ENCODE measurements around the gene PECR. TPM values are rescaled to one million over a fixed set of nuclear protein-coding genes. Genes with fewer than 3 reads are reported as not detected.

Gene PECR
- total RNA-seq, 4 donors from 2014 or later: 44.6 to 85.6 (median 54.3) TPM

DNA sequence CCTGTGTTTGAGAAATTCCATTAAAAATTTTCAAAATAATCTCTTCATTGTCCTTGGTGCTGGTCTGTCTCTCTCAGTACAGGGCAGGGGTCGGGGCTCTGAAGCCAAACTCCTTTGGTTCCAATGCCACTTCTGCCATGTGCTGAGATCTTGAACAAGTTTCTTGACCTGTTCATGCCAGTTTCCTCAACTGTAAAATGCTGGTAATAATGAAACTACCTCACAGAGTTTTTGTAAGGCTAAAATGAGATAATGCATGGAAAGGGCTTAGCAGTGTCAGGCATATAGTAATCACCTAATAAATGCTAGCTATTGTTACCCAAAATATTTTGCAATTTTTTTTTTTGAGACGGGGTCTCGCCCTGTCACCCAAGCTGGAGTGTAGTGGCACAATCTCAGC lies 51.4 kb downstream of the PECR start:
- H3K27me3 ChIP-seq: no peaks in the 10 kb centered on the region
- no peaks in the 10 kb centered on the region for H3K4me1 ChIP-seq
- peaks cover 0 to 13% (median 0%) of the 10 kb centered on the region in 3 donors for H3K36me3 ChIP-seq
- no peak for DNase-seq
- no peaks in the 10 kb centered on the region for H3K9me3 ChIP-seq
- H3K4me3 ChIP-seq: no peak overlapping the region
- TF ChIP-seq POLR2A (IDR thresholded peaks at IDR 0.05): no peak
- TF ChIP-seq, protein P1, sequence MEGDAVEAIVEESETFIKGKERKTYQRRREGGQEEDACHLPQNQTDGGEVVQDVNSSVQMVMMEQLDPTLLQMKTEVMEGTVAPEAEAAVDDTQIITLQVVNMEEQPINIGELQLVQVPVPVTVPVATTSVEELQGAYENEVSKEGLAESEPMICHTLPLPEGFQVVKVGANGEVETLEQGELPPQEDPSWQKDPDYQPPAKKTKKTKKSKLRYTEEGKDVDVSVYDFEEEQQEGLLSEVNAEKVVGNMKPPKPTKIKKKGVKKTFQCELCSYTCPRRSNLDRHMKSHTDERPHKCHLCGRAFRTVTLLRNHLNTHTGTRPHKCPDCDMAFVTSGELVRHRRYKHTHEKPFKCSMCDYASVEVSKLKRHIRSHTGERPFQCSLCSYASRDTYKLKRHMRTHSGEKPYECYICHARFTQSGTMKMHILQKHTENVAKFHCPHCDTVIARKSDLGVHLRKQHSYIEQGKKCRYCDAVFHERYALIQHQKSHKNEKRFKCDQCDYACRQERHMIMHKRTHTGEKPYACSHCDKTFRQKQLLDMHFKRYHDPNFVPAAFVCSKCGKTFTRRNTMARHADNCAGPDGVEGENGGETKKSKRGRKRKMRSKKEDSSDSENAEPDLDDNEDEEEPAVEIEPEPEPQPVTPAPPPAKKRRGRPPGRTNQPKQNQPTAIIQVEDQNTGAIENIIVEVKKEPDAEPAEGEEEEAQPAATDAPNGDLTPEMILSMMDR (IDR thresholded peaks at IDR 0.05): no peak
- no peak overlapping the region for H3K27ac ChIP-seq

DNA sequence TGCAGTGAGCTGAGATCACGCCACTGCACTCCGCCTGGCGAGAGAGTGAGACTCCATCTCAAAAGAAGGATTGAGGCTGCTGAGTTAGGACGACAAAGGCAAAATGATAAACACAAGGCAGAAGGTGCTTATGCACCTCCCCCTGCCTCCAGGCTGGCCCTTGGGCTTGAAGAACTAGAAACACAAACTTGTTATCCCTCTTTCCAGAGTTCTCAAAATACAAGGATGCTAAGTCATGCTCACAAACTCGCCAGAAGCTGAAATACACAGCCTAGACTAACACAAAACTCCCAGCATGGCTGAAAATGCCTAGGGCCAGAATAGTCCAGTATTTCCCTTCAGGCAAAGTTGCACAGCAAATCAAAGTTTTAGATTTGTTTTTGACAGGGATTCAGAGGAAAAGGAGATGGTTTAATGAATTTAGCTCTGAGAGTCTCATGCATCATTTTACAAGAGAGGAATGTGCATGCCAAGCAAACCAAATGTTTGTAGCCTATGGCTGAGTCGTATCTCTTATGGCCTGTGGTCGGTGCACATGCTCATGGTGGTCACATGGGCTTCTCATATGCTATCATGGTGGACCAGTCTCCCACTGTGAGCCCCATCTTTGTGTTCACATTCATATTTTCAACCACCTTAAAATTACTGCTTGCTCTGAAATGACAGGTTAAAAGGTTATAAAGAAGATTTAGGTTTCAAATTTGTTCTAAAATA lies 52.0 kb downstream of the PECR start:
- no peaks in the 10 kb centered on the region for H3K9me3 ChIP-seq
- H3K4me3 ChIP-seq: no peak overlapping the region
- peaks cover 0 to 13% (median 0%) of the 10 kb centered on the region in 3 donors for H3K36me3 ChIP-seq
- no peaks in the 10 kb centered on the region for H3K4me1 ChIP-seq
- no peak overlapping the region for H3K27ac ChIP-seq
- no peaks in the 10 kb centered on the region for H3K27me3 ChIP-seq
- DNase-seq: no peak
- TF ChIP-seq POLR2A (IDR thresholded peaks at IDR 0.05): no peak
- TF ChIP-seq, protein P1 (IDR thresholded peaks at IDR 0.05): no peak

DNA sequence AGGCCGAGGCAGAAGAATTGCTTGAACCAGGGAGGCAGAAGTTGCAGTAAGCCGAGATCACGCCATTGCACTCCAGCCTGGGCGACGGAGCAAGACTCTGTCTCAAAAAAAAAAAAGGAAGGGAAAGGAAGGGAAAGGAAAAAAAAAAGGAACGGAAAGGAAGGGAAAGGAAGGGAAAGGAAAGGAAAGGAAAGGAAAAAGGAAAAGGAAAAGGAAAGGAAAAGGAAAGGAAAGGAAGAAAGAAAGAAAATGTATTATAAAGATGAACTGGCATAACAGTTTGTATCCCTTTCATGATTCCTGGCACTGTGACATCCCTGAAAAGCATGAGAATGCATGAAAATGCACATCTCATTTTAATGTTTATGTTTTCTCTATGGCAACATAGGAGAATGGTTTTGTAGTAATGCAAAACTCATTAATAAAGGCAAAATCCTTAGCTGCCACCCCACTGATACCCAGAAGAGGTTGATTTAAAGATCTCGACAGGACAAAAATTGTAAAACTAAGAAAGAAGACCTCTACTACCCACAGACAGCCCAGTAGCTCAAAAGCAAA lies 56.8 kb downstream of the PECR start:
- Histone ChIP-seq H3K27ac (no peak overlapping the region), H3K9me3 (no peaks in the 10 kb centered on the region), H3K4me1 (no peaks in the 10 kb centered on the region), H3K36me3 (peaks cover 0 to 13% (median 0%) of the 10 kb centered on the region in 3 donors), H3K4me3 (no peak overlapping the region), H3K27me3 (no peaks in the 10 kb centered on the region)
- no peak for TF ChIP-seq POLR2A (IDR thresholded peaks at IDR 0.05)
- TF ChIP-seq, protein P1 (IDR thresholded peaks at IDR 0.05): no peak
- DNase-seq: no peak

DNA sequence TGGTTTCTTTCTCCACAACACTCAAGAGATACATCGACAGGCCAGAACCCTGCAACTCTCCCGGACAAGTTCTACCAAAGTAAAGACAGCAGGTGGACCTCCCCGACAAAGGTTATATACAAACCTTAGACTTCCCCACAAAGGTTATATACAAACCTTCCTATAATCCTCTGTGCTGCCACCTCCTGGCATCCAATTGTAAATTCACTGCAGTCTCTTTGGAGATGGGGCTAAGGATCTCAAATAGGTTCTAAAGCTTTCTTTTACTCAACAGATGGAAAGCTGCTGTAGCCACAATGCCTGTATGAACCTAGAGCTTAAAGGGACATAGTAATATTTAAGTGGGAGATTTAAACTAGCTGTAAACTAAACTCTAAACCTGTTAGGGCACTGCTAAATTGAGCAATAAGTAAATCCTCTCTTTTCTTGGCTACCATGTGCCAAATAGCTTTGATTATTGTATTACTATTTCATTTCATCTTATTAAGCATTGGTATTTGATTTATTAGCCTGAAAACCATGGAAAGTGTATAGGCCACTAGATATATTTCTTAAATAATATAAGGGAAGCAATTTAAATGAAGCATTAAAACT lies 58.5 kb downstream of the PECR start:
- no peak overlapping the region for H3K4me3 ChIP-seq
- no peak overlapping the region for H3K27ac ChIP-seq
- peak in 2 of 3 donors; percentile 55 to 71 for DNase-seq
- H3K9me3 ChIP-seq: no peaks in the 10 kb centered on the region
- no peaks in the 10 kb centered on the region for H3K4me1 ChIP-seq
- H3K27me3 ChIP-seq: no peaks in the 10 kb centered on the region
- TF ChIP-seq, protein P1 (IDR thresholded peaks at IDR 0.05): peak; percentile 37 to 67 (median 60)
- no peak for TF ChIP-seq POLR2A (IDR thresholded peaks at IDR 0.05)
- no peaks in the 10 kb centered on the region for H3K36me3 ChIP-seq

DNA sequence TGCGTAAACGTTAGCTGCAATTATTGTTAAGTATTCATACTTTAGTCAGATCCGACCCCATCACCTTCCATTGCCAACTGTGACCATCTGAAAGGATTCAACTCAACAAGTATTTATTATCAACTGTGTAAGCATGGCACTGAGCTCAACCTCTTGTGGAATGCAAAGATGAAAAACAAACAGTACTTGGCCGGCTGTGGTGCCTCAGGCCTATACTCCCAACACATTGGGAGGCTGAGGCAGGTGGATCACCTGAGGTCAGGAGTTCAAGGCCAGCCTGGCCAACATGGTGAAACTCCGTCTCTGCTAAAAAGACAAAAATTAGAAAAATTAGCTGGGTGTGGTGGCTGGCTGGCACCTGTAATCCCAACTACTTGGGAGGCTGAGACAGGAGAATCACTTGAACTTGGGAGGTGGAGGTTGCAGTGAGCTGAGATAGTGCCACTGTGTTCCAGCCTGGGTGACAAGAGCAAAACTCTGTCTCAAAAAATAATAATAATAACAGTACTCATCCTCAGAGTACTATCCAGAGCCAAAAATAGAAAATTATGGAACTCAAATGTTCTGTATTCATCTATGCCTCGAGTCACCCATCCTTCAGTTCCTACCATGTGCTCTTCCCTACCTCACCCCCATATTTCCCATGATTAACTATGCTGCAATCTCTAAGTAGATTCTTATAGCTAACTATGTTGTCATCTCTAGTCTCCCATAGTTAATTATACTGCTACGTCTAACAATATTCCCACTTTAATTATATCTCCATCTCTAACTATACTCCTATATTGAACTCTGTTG lies 59.6 kb downstream of the PECR start:
- TF ChIP-seq, protein P1 (IDR thresholded peaks at IDR 0.05): no peak
- TF ChIP-seq POLR2A (IDR thresholded peaks at IDR 0.05): no peak
- H3K27ac ChIP-seq: no peak overlapping the region
- no peak for DNase-seq
- no peaks in the 10 kb centered on the region for H3K36me3 ChIP-seq
- H3K9me3 ChIP-seq: no peaks in the 10 kb centered on the region
- no peak overlapping the region for H3K4me3 ChIP-seq
- H3K4me1 ChIP-seq: no peaks in the 10 kb centered on the region
- H3K27me3 ChIP-seq: no peaks in the 10 kb centered on the region

All from Peyer's patch (tissue), 4 donors.